ENCODE results near the gene FSTL5. TPM values are rescaled to one million over a fixed set of nuclear protein-coding genes. Genes with fewer than 3 reads are reported as not detected.

Gene FSTL5
- total RNA-seq, 4 donors from 2014 or later, result 0.33 to 1.1 TPM; not detected in 2

DNA sequence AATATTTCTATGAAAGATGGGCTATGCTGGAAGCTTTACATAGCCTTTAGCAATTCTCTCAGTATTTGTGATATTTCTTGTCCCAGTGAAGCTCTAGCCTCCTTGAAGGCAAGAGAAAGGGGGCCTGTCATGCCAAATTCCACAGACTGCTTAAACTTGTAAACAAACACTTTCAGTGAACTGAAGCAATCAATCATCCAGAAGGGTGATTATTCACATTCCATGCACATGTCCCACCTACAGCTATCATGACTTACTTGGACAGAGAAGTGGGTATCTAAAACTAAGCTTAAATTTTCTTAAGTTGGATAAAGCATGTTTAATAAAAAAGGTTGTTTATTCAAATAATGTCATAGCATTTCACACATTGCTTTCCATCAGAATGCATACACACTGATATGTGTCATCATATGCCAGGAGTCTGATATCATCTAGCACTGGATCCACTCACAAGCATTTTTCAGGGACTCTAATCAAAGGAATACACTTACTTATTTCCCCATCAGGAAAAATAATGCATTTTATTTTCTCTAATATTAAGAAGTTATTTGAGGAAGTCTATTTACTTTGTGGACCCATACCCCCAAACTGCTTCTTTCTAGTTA is 1.2 kb upstream of the FSTL5 start:
- intact Hi-C loops (cut with DNase I), result no loop called here
- TF ChIP-seq POLR2A (IDR thresholded peaks at IDR 0.05) (no peak), CTCF (IDR thresholded peaks at IDR 0.05) (no peak)
- Histone ChIP-seq H3K9me3 (no peaks in the 10 kb centered on the region), H3K27me3 (no peaks in the 10 kb centered on the region), H3K36me3 (no peaks in the 10 kb centered on the region), H3K4me3 (replicated peaks in 1 of 3) (no peak overlapping the region), H3K4me1 (no peaks in the 10 kb centered on the region), H3K27ac (no peak overlapping the region)
- no peak for DNase-seq

DNA sequence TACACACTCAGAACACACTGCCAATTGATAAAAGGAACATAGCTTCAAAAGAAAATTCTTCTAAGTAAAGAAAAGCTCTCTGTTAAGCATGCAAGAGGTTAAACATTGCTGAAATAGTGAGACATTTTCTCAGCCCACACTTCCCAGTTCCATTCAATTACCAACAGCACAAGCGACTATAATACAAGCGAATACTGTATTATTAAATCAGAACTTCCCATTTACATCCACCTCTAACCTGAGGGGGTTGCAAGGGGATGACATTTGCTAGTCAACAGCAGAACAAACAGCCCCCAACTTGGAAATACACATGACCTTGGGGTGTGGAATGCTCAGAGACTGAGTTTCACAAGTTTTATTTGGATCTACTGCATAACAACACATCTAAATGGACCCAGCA is 1.1 kb downstream of the FSTL5 start:
- 45 to 57% methylated on average over 2 of the region's 2 CpGs for WGBS, 2 donors
- no peak overlapping the region for H3K4me3 ChIP-seq (replicated peaks in 1 of 3)
- no peaks in the 10 kb centered on the region for H3K9me3 ChIP-seq
- DNase-seq, result no peak
- no peaks in the 10 kb centered on the region for H3K4me1 ChIP-seq
- no peaks in the 10 kb centered on the region for H3K27me3 ChIP-seq
- TF ChIP-seq POLR2A (IDR thresholded peaks at IDR 0.05) (no peak), CTCF (IDR thresholded peaks at IDR 0.05) (no peak)
- no peak overlapping the region for H3K27ac ChIP-seq
- no peaks in the 10 kb centered on the region for H3K36me3 ChIP-seq
- intact Hi-C loops (cut with DNase I), result no loop called here

- DNase-seq, result no peak
- H3K4me1 ChIP-seq, result no peaks in the 10 kb centered on the region
- no peaks in the 10 kb centered on the region for H3K27me3 ChIP-seq
- H3K4me3 ChIP-seq (replicated peaks in 1 of 3), result no peak overlapping the region
- 85 to 89% methylated on average over 2 of the region's 2 CpGs for WGBS, 2 donors
- no peaks in the 10 kb centered on the region for H3K36me3 ChIP-seq
- intact Hi-C loops (cut with DNase I), result no loop called here
- TF ChIP-seq POLR2A (IDR thresholded peaks at IDR 0.05) (no peak), CTCF (IDR thresholded peaks at IDR 0.05) (no peak)
- H3K9me3 ChIP-seq, result no peaks in the 10 kb centered on the region
- no peak overlapping the region for H3K27ac ChIP-seq
Measured at GRCh38 chr4:162157241-162157640, 6.6 kb downstream of the FSTL5 start.

DNA sequence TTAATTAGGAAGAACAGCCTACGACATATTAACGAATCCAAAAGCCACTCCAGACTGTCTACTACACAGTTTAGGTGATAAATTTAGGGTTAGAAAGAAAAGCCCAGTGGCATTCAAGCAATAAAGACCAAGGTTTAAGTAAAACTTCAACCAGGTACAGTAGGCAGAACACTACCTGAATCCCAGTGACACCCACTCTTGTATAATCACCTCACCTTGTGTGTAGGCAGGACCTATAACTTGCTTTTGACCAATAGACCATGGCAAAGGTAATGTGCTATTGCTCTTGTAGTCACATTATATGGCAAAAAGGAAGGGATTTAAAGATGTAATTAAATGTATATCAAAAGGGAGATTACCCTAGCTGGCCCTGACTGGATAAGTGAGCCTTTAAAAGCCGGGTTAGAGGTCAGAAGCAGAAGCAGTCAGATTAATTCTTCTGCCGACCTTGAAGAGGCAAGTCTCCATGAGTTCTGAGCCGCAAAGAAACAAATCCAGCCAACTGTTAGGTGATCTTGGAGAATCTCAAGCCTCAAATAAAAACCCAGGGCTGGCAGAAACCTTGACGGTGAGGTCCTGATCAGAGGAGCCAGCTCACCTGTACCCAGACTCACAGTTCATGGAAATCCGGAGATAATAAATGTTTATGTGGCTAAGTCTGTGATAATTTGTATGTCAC is 8.8 kb downstream of the FSTL5 start:
- TF ChIP-seq CTCF (IDR thresholded peaks at IDR 0.05), result no peak
- TF ChIP-seq POLR2A (IDR thresholded peaks at IDR 0.05), result no peak
- Histone ChIP-seq H3K4me1 (no peaks in the 10 kb centered on the region), H3K27me3 (no peaks in the 10 kb centered on the region), H3K36me3 (no peaks in the 10 kb centered on the region), H3K27ac (no peak overlapping the region), H3K9me3 (no peaks in the 10 kb centered on the region), H3K4me3 (replicated peaks in 1 of 3) (no peak overlapping the region)
- WGBS, 2 donors, result 81 to 83% methylated on average over 7 of the region's 7 CpGs
- intact Hi-C loops (cut with DNase I), result no loop called here
- DNase-seq, result no peak

DNA sequence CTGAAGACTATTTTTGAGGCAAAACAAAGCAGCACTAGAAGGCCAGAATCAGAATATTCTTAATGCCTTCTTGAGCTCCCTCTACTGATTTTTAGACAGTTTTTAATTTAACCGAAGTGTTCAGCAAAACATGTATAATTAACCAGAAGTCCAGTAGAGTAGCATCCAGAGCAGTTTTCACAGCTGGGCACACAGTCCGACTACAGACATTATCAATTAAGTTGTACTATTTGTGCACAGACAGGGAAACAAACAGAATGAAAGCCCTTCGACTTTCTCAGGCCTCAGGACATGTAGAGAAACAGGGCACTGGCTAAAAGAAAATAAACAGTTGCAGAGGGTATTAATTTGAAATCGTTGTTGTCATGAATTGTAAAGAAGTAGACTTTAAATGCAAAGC is 11.9 kb downstream of the FSTL5 start:
- DNase-seq, result no peak
- 69 to 70% methylated on average over 4 of the region's 4 CpGs for WGBS, 2 donors
- Histone ChIP-seq H3K4me1 (no peaks in the 10 kb centered on the region), H3K9me3 (no peaks in the 10 kb centered on the region), H3K27ac (no peak overlapping the region), H3K4me3 (replicated peaks in 1 of 3) (no peak overlapping the region), H3K36me3 (no peaks in the 10 kb centered on the region), H3K27me3 (no peaks in the 10 kb centered on the region)
- intact Hi-C loops (cut with DNase I), result no loop called here
- TF ChIP-seq CTCF (IDR thresholded peaks at IDR 0.05), result no peak
- TF ChIP-seq POLR2A (IDR thresholded peaks at IDR 0.05), result no peak
